Medulla oblongata (tissue), 1 donor: ENCODE results near the gene CD14.
"Not testable (repeated sequence)": the region's sequence is repeated elsewhere in the genome, so short reads cannot be mapped to it uniquely, and the experiment has no call there.

Experiments
- DNase-seq: peaks from one replicate; pipeline ENCODE4 v3.0.0-alpha.2; 2015; ENCODE audit errors: extremely low spot score

CD14 gene

GRCh38 chr5:140633021-140633471 lies at the start of gene CD14:
CD14 (minus strand) TSS chr5:140633175; CDS start chr5:140633071, 104 bp downstream.
- DNase-seq, result peak; percentile 60

GRCh38 chr5:140678993-140679392 lies 46.0 kb upstream of the CD14 start:
- DNase-seq, result no peak

GRCh38 chr5:140677947-140678346 lies 45.0 kb upstream of the CD14 start:
- no peak for DNase-seq

- no peak for DNase-seq
Observed at GRCh38 chr5:140674629-140675028, 41.7 kb upstream of the CD14 start.

GRCh38 chr5:140674211-140674610 lies 41.2 kb upstream of the CD14 start:
- no peak for DNase-seq

- no peak for DNase-seq
Observed at GRCh38 chr5:140673187-140673976, 40.4 kb upstream of the CD14 start, which contains the start of gene DND1. DND1 (minus strand) TSS chr5:140673576; CDS start chr5:140673542, 34 bp downstream.

GRCh38 chr5:140672455-140673186 lies 39.6 kb upstream of the CD14 start:
- no peak for DNase-seq

- no peak for DNase-seq
Observed at GRCh38 chr5:140671472-140672125, 38.6 kb upstream of the CD14 start.

GRCh38 chr5:140671035-140671434 lies 38.1 kb upstream of the CD14 start:
- DNase-seq, result not testable (repeated sequence)

GRCh38 chr5:140664359-140665119 lies 31.6 kb upstream of the CD14 start, which contains the start of gene WDR55:
WDR55 (plus strand) TSS chr5:140664904; CDS start chr5:140664913, 9 bp downstream.
- DNase-seq, result peak; percentile 97

GRCh38 chr5:140664030-140664358 lies 31.0 kb upstream of the CD14 start:
- no peak for DNase-seq

GRCh38 chr5:140660371-140660770 lies 27.4 kb upstream of the CD14 start:
- DNase-seq, result not testable (repeated sequence)

GRCh38 chr5:140658870-140659269 lies 25.9 kb upstream of the CD14 start:
- DNase-seq, result no peak

GRCh38 chr5:140647042-140647419 lies 14.1 kb upstream of the CD14 start:
- no peak for DNase-seq

GRCh38 chr5:140642718-140643117 lies 9.7 kb upstream of the CD14 start:
- no peak for DNase-seq

- DNase-seq, result no peak
Observed at GRCh38 chr5:140641716-140642115, 8.7 kb upstream of the CD14 start.

- peak; percentile 97 for DNase-seq
Observed at GRCh38 chr5:140639148-140639981, 6.4 kb upstream of the CD14 start, which contains the start of gene TMCO6. TMCO6 (plus strand) TSS chr5:140639451; CDS start chr5:140639528, 77 bp downstream.

- not testable (repeated sequence) for DNase-seq
Observed at GRCh38 chr5:140638898-140639147, 5.8 kb upstream of the CD14 start.

GRCh38 chr5:140637371-140638100 lies 4.6 kb upstream of the CD14 start:
- no peak for DNase-seq
